Gastrocnemius medialis (tissue), 4 donors: ENCODE results near the gene CD34.

Experiments used
- POLR2A ChIP-seq, 2 donors: fragments of 450-650 bp; IDR thresholded peaks; one replicate each; pipeline ENCODE4 v1.6.1; 2017; ENCODE audit warnings: antibody characterized with exemption in 2 of 2, mild to moderate bottlenecking in 2 of 2, moderate library complexity in 2 of 2
- TF ChIP-seq, protein P1 (sequence below), 5 experiments: fragments of 450-650 bp in 3 of 5; fragments of 200-600 bp in 2 of 5; sonication (generic) in 2 of 5; IDR thresholded peaks in 4 of 5; conservative IDR thresholded peaks in 1 of 5; 1 replicate in 4 of 5; 2 replicates in 1 of 5; pipeline ENCODE4 v1.5.1; 2016 to 2019; ENCODE audit warnings: antibody characterized with exemption in 5 of 5, mild to moderate bottlenecking in 3 of 5, moderate library complexity in 3 of 5

DNA sequence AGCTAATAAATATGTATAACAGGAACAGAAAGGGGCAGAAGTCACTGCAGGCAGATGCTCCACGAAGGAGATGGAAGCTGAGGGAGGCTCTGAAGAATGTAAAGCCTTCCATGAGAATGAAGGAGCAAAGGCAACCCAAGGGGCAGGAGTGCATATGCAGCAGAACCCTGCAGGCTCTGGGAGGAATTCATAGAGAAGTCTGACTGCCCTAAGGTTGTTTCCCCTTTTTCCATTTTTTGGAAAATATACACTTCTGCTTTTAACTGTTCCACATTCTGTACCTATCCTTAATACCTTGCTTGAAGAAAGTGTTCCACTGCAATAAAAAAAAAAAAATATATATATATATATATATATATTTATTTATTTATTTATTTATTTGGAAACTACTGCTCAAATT is 69.6 kb downstream of the CD34 start:
- no peak for TF ChIP-seq POLR2A (IDR thresholded peaks at IDR 0.05)
- TF ChIP-seq, protein P1, sequence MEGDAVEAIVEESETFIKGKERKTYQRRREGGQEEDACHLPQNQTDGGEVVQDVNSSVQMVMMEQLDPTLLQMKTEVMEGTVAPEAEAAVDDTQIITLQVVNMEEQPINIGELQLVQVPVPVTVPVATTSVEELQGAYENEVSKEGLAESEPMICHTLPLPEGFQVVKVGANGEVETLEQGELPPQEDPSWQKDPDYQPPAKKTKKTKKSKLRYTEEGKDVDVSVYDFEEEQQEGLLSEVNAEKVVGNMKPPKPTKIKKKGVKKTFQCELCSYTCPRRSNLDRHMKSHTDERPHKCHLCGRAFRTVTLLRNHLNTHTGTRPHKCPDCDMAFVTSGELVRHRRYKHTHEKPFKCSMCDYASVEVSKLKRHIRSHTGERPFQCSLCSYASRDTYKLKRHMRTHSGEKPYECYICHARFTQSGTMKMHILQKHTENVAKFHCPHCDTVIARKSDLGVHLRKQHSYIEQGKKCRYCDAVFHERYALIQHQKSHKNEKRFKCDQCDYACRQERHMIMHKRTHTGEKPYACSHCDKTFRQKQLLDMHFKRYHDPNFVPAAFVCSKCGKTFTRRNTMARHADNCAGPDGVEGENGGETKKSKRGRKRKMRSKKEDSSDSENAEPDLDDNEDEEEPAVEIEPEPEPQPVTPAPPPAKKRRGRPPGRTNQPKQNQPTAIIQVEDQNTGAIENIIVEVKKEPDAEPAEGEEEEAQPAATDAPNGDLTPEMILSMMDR (IDR thresholded peaks at IDR 0.05 in 4 of 5, conservative IDR thresholded peaks at IDR 0.05 in 1 of 5) = no peak
